Neural crest cell (in vitro differentiated cells): ENCODE data around the gene RSPH1. TPM values are rescaled to one million over a fixed set of nuclear protein-coding genes. Genes with fewer than 3 reads are reported as not detected.
A peak's percentile ranks its signal among the peaks of the same experiment; 100 is the strongest.

Source experiments
- DNase-seq: peaks from one replicate; pipeline ENCODE4 v3.0.0; 2021; ENCODE audit warnings: low read depth, mixed read lengths, low spot score
- H3K27ac Mint-ChIP-seq: one replicate; pipeline ENCODE4 v1.8.0; 2021; ENCODE audit warnings: mild to moderate bottlenecking, mixed read lengths; ENCODE audit not compliant: unreplicated experiment
- H3K27me3 Mint-ChIP-seq: 2 replicates; pipeline ENCODE4 v1.8.0; 2021; ENCODE audit warnings: low read depth, mild to moderate bottlenecking, mixed read lengths
- H3K36me3 Mint-ChIP-seq: 2 replicates; pipeline ENCODE4 v1.8.0; 2021; ENCODE audit warnings: low read depth, mild to moderate bottlenecking, mixed read lengths
- H3K4me1 Mint-ChIP-seq: 2 replicates; pipeline ENCODE4 v1.8.0; 2021; ENCODE audit warnings: mixed read lengths
- H3K4me3 Mint-ChIP-seq: one replicate; pipeline ENCODE4 v1.8.0; 2021; ENCODE audit warnings: mild to moderate bottlenecking, mixed read lengths
- H3K9me3 Mint-ChIP-seq: 2 replicates; pipeline ENCODE4 v1.8.0; 2021; ENCODE audit warnings: mixed read lengths
- CTCF ChIP-seq: fragments of 200-600 bp; sonication (generic); conservative IDR thresholded peaks from 2 replicates; pipeline ENCODE4 v1.5.0; 2021; ENCODE audit warnings: antibody characterized with exemption, mild to moderate bottlenecking
- total RNA-seq: library from RNA; stranded (reverse); gene quantifications from 2 replicates; pipeline ENCODE4 v1.2.1, GENCODE V29; 2021

The RSPH1 gene
- total RNA-seq, 1 donor from 2014 or later = 0.65 TPM

DNA sequence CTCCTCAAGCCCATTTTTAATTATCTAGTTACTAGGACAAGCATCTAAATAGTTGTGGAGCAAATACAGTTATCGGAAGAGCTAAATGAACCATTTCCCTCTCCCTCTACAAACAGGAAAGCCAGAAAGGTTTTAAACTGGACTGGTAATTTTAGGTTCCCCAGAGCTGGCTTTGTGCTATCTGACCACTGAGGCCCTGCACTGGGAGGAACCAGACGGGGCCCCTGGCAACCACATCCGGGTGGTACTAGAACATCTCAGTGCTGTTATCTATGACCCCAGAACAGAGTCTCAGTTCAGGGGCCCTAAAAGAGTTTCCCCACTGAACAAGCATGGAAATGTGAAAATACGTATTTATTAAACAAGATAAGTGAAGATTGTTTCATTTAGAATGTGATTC lies 7.7 kb upstream of the RSPH1 start:
- Mint-ChIP-seq H3K36me3 (no peaks in the 10 kb centered on the region), H3K27ac (no peak overlapping the region), H3K4me1 (peaks cover 7% of the 10 kb centered on the region), H3K9me3 (no peaks in the 10 kb centered on the region), H3K27me3 (peaks cover 13% of the 10 kb centered on the region), H3K4me3 (no peak overlapping the region)
- DNase-seq = no peak
- TF ChIP-seq CTCF = no peak

GRCh38 chr21:42500736-42501135 lies 4.7 kb upstream of the RSPH1 start:
- H3K27me3 Mint-ChIP-seq = peaks cover 11% of the 10 kb centered on the region
- peaks cover 23% of the 10 kb centered on the region for H3K4me1 Mint-ChIP-seq
- H3K9me3 Mint-ChIP-seq = no peaks in the 10 kb centered on the region
- H3K36me3 Mint-ChIP-seq = no peaks in the 10 kb centered on the region
- TF ChIP-seq CTCF = no peak
- no peak for DNase-seq
- H3K4me3 Mint-ChIP-seq = no peak overlapping the region
- H3K27ac Mint-ChIP-seq = no peak overlapping the region

GRCh38 chr21:42500225-42500624 lies 4.2 kb upstream of the RSPH1 start:
- DNase-seq = no peak
- TF ChIP-seq CTCF = no peak
- H3K9me3 Mint-ChIP-seq = no peaks in the 10 kb centered on the region
- H3K4me1 Mint-ChIP-seq = peaks cover 26% of the 10 kb centered on the region
- peaks cover 10% of the 10 kb centered on the region for H3K27me3 Mint-ChIP-seq
- H3K36me3 Mint-ChIP-seq = no peaks in the 10 kb centered on the region
- H3K4me3 Mint-ChIP-seq = no peak overlapping the region
- H3K27ac Mint-ChIP-seq = no peak overlapping the region

GRCh38 chr21:42499444-42500112 lies 3.6 kb upstream of the RSPH1 start:
- TF ChIP-seq CTCF = no peak
- Mint-ChIP-seq H3K9me3 (no peaks in the 10 kb centered on the region), H3K36me3 (no peaks in the 10 kb centered on the region), H3K4me1 (peaks cover 26% of the 10 kb centered on the region), H3K27ac (no peak overlapping the region), H3K4me3 (peak overlapping the region; percentile 64), H3K27me3 (peaks cover 7% of the 10 kb centered on the region)
- peak; percentile 9 for DNase-seq

DNA sequence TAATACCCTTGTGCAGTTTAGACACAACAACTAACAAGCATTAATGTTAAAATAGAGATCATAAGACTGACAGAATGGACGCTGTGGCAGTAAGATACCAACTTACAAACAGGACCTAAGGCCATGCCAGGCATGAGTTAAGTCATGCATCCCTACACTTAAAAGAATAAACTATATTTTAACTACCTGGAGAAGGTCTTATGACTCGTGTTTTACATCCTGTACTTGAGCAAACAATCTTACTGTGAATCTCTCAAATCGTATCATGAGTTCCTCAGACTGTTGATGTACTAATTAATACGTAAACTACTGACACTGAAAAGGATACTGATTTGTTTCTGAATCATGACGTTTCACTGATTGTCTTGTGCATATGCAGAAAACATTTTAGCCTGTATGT lies 2.0 kb upstream of the RSPH1 start:
- DNase-seq = no peak
- Mint-ChIP-seq H3K36me3 (no peaks in the 10 kb centered on the region), H3K27me3 (peaks cover 7% of the 10 kb centered on the region), H3K9me3 (no peaks in the 10 kb centered on the region), H3K27ac (no peak overlapping the region), H3K4me1 (peaks cover 26% of the 10 kb centered on the region), H3K4me3 (no peak overlapping the region)
- TF ChIP-seq CTCF = no peak
